Hematopoietic multipotent progenitor cell (in vitro differentiated cells): ENCODE data around the gene ST3GAL2. TPM values are rescaled to one million over a fixed set of nuclear protein-coding genes. Genes with fewer than 3 reads are reported as not detected.
A peak's percentile ranks its signal among the peaks of the same experiment; 100 is the strongest.

Experiments used
- DNase-seq, 3 donors: peaks; one replicate each; pipeline ENCODE4 v3.0.0-alpha.2; 2011 to 2015; ENCODE audit warnings: low read depth in 2 of 3, low spot score in 2 of 3
- total RNA-seq: library from RNA; depleted of rRNA; stranded (reverse); fragments of >200 nt; gene quantifications from one replicate; pipeline ENCODE4 v1.2.3, GENCODE V29; 2012

Gene ST3GAL2
- 49.0 TPM for total RNA-seq

GRCh38 chr16:70438969-70439862 is at the start of gene ST3GAL2:
Gene ST3GAL2 (minus strand): TSS chr16:70439100. CDS start chr16:70398530, 40,570 bp downstream.
- DNase-seq, result peak; percentile 82 to 96 (median 94)

- no peak for DNase-seq
Measured at GRCh38 chr16:70484867-70485266, 46.0 kb upstream of the ST3GAL2 start.

- no peak for DNase-seq
Measured at GRCh38 chr16:70483426-70483825, 44.5 kb upstream of the ST3GAL2 start.

GRCh38 chr16:70482624-70483023 is 43.7 kb upstream of the ST3GAL2 start:
- no peak for DNase-seq

GRCh38 chr16:70481929-70482536 is 43.1 kb upstream of the ST3GAL2 start:
- no peak for DNase-seq

GRCh38 chr16:70480127-70481105 is 41.5 kb upstream of the ST3GAL2 start:
- DNase-seq, result no peak

GRCh38 chr16:70478912-70479341 is 40.0 kb upstream of the ST3GAL2 start:
- DNase-seq, result no peak

GRCh38 chr16:70478169-70478568 is 39.3 kb upstream of the ST3GAL2 start:
- no peak for DNase-seq

GRCh38 chr16:70476272-70477020 is 37.5 kb upstream of the ST3GAL2 start:
- DNase-seq, result no peak

GRCh38 chr16:70475054-70475871 is 36.4 kb upstream of the ST3GAL2 start:
- DNase-seq, result no peak

- DNase-seq, result no peak
Measured at GRCh38 chr16:70474320-70475053, 35.6 kb upstream of the ST3GAL2 start.

GRCh38 chr16:70473446-70474319 is 34.8 kb upstream of the ST3GAL2 start:
- DNase-seq, result peak in 1 of 3 donors; percentile 31

- DNase-seq, result no peak
Measured at GRCh38 chr16:70472786-70473433, 34.0 kb upstream of the ST3GAL2 start.

GRCh38 chr16:70470927-70471341 is 32.0 kb upstream of the ST3GAL2 start:
- no peak for DNase-seq

GRCh38 chr16:70470141-70470926 is 31.4 kb upstream of the ST3GAL2 start:
- DNase-seq, result no peak
